HepG2 (cell line): ENCODE data around the gene CPNE1. TPM values are rescaled to one million over a fixed set of nuclear protein-coding genes. Genes with fewer than 3 reads are reported as not detected.

Experiments used
- ATAC-seq: fragments of 200-7000 bp; cut with Tn5 transposase; 3 replicates; pipeline ENCODE4 v1.9.1; 2020; ENCODE audit warnings: mild to moderate bottlenecking, moderate library complexity
- BruUV-seq: library from RNA; stranded (reverse); fragments of 400-500 nt; replicated peaks from 2 replicates; lab custom pipeline; 2021; lab: Mats Ljungman, UMichigan
- CTCF ChIA-PET: fragments of 300-600 bp; formaldehyde crosslinking; extraction: SDS; loops from one replicate; lab custom pipeline; 2021; ENCODE audit warnings: low total read pairs, inconsistent platforms, low intra/inter-chr PET ratio; lab: Yijun Ruan, JAX
- POLR2A ChIA-PET: fragments of 350-600 bp; sonication (Branson Sonifier 250); formaldehyde crosslinking; loops from one replicate; lab custom pipeline; 2020; ENCODE audit warnings: antibody characterized with exemption, inconsistent platforms; lab: Yijun Ruan, JAX
- DNase-seq: peaks from one replicate; pipeline ENCODE4 v3.0.0-alpha.2; 2015; ENCODE audit warnings: low spot score
- FAIRE-seq: peaks from 3 replicates; lab custom pipeline; 2011; peaks lifted over from hg19 to GRCh38; lab: Jason Lieb, UNC
- H2AFZ ChIP-seq: one replicate; pipeline ENCODE4 v1.6.1; 2011; ENCODE audit warnings: low read length, inconsistent platforms
- H3K27ac ChIP-seq: fragments of 300-600 bp; 3 replicates; pipeline ENCODE4 v1.8.0; 2011; ENCODE audit warnings: mixed run types, mild to moderate bottlenecking, mixed read lengths, low read length, inconsistent platforms; ENCODE audit not compliant: insufficient read depth; ENCODE audit errors: extremely low read length
- H3K27me3 ChIP-seq, 2 experiments: fragments of 200-600 bp in 1 of 2; 2 replicates in 1 of 2; 3 replicates in 1 of 2; pipeline versions ENCODE4 v1.6.0 to v1.8.0; 2011; ENCODE audit warnings: low read length in 2 of 2, mild to moderate bottlenecking in 2 of 2, moderate library complexity in 2 of 2, inconsistent platforms in 1 of 2; ENCODE audit not compliant: insufficient read depth in 2 of 2, control insufficient read depth in 1 of 2
- H3K36me3 ChIP-seq, 2 experiments: fragments of 200-600 bp in 1 of 2; replicated peaks in 1 of 2; 2 replicates in 1 of 2; 3 replicates in 1 of 2; pipeline versions ENCODE4 v1.5.1 to v1.8.0; 2011; ENCODE audit warnings: low read length in 2 of 2, inconsistent platforms in 1 of 2; ENCODE audit not compliant: insufficient read depth in 2 of 2, control insufficient read depth in 1 of 2
- H3K4me1 ChIP-seq: 2 replicates; pipeline ENCODE4 v1.5.1; 2012; ENCODE audit warnings: low read length, inconsistent platforms; ENCODE audit not compliant: insufficient read depth
- H3K4me2 ChIP-seq: 2 replicates; pipeline ENCODE4 v1.6.0; 2011; ENCODE audit warnings: low read depth, low read length, inconsistent platforms
- H3K4me3 ChIP-seq, 3 experiments: fragments of 200-600 bp in 1 of 3; sonication (generic), shearing (Covaris generic) in 1 of 3; replicated peaks in 1 of 3; 2 replicates each; pipeline ENCODE4 v1.5.1; 2011 to 2016; ENCODE audit warnings: low read length in 3 of 3, inconsistent platforms in 2 of 3, low read depth in 2 of 3, mild to moderate bottlenecking in 2 of 3, control low read depth in 1 of 3, mixed read lengths in 1 of 3; ENCODE audit not compliant: insufficient read depth in 1 of 3
- H3K79me2 ChIP-seq: one replicate; pipeline ENCODE4 v1.6.1; 2011; ENCODE audit warnings: low read length, inconsistent platforms; ENCODE audit not compliant: insufficient read depth
- H3K9ac ChIP-seq: 2 replicates; pipeline ENCODE4 v1.6.0; 2011; ENCODE audit warnings: mild to moderate bottlenecking, low read depth, low read length, inconsistent platforms; ENCODE audit not compliant: insufficient read depth
- H3K9me3 ChIP-seq: 2 replicates; pipeline ENCODE4 v1.5.1; 2012; ENCODE audit warnings: mild to moderate bottlenecking, low read length
- H4K20me1 ChIP-seq: 2 replicates; pipeline ENCODE4 v1.6.0; 2011; ENCODE audit warnings: inconsistent platforms, mild to moderate bottlenecking, low read length, moderate library complexity; ENCODE audit not compliant: insufficient read depth
- CTCF ChIP-seq: sonication (generic); formaldehyde crosslinking; IDR thresholded peaks from 2 replicates; pipeline ENCODE4 v1.5.0; 2020; ENCODE audit warnings: mild to moderate bottlenecking, missing genetic modification reagents, moderate library complexity
- NONO ChIP-seq, 2 experiments: fragments of 450-650 bp in 1 of 2; sonication (generic) in 1 of 2; formaldehyde crosslinking in 1 of 2; IDR thresholded peaks in 1 of 2; conservative IDR thresholded peaks in 1 of 2; 2 replicates each; pipeline versions ENCODE4 v1.6.1 to v1.8.0; 2017 to 2022; ENCODE audit warnings: mild to moderate bottlenecking in 1 of 2, missing genetic modification reagents in 1 of 2, moderate library complexity in 1 of 2
- ONECUT2 ChIP-seq: sonication (generic); formaldehyde crosslinking; IDR thresholded peaks from 2 replicates; pipeline ENCODE4 v1.4.0; 2020; ENCODE audit warnings: missing genetic modification reagents
- POLR2A ChIP-seq, 2 experiments: IDR thresholded peaks; 2 replicates each; pipeline ENCODE4 v1.6.1; 2011; ENCODE audit warnings: low read depth in 2 of 2, low read length in 2 of 2, mild to moderate bottlenecking in 1 of 2, moderate library complexity in 1 of 2; ENCODE audit not compliant: insufficient read depth in 1 of 2
- RAD51 ChIP-seq: fragments of 450-650 bp; IDR thresholded peaks from 2 replicates; pipeline ENCODE4 v1.6.1; 2016; ENCODE audit warnings: borderline replicate concordance
- RBM22 ChIP-seq: fragments of 200-400 bp; formaldehyde crosslinking; optimal IDR thresholded peaks from 2 replicates; pipeline ENCODE3; 2017; ENCODE audit warnings: mild to moderate bottlenecking, low read length, moderate library complexity
- RXRA ChIP-seq: sonication (generic); formaldehyde crosslinking; IDR thresholded peaks from 2 replicates; pipeline ENCODE4 v1.5.1; 2020; ENCODE audit warnings: missing genetic modification reagents
- SALL1 ChIP-seq: sonication (generic); formaldehyde crosslinking; IDR thresholded peaks from 2 replicates; pipeline ENCODE4 v1.8.0; 2022; ENCODE audit warnings: mild to moderate bottlenecking, missing genetic modification reagents
- SAP130 ChIP-seq: IDR thresholded peaks from 2 replicates; pipeline ENCODE4 v1.6.1; 2016; ENCODE audit warnings: low read depth
- ZBTB20 ChIP-seq: sonication (generic); formaldehyde crosslinking; IDR thresholded peaks from 2 replicates; pipeline ENCODE4 v1.8.1; 2023; ENCODE audit warnings: missing genetic modification reagents, low read depth, mild to moderate bottlenecking, borderline replicate concordance
- ZNF382 ChIP-seq: sonication (generic); formaldehyde crosslinking; IDR thresholded peaks from 2 replicates; pipeline ENCODE4 v1.5.0; 2020; ENCODE audit warnings: missing genetic modification reagents, mild to moderate bottlenecking, borderline replicate concordance
- ZNF441 ChIP-seq: sonication (generic); formaldehyde crosslinking; IDR thresholded peaks from 2 replicates; pipeline ENCODE4 v1.7.0; 2021; ENCODE audit warnings: missing genetic modification reagents, borderline replicate concordance
- ZNF691 ChIP-seq: sonication (generic); formaldehyde crosslinking; IDR thresholded peaks from 2 replicates; pipeline ENCODE4 v1.4.0; 2020; ENCODE audit warnings: missing genetic modification reagents, low read depth, mild to moderate bottlenecking, borderline replicate concordance
- WGBS: methylation state at CpG from one replicate; pipeline ENCODE4 v1.1.6; 2017; ENCODE audit warnings: low lambda C conversion rate; 5-methylcytosine and 5-hydroxymethylcytosine counted together
- in situ Hi-C: cut with HindIII; loops from 2 replicates; pipeline ENCODE4 v1.10.0; 2017; ENCODE audit warnings: low pct_unique_long_range_greater_than_20kb; ENCODE audit not compliant: extremely low pct_ligation_motif_present
- intact Hi-C: fragments of 100-400 bp; cut with micrococcal nuclease; formaldehyde crosslinking; loops from one replicate; pipeline ENCODE4 v1.10.0; 2022; ENCODE audit not compliant: unreplicated experiment
- polyA plus RNA-seq, 8 experiments: library from polyadenylated mRNA; depleted of rRNA in 3 of 8; stranded (reverse) in 7 of 8; unstranded in 1 of 8; fragments of >200 nt; fragmentation: Illumina TruSeq in 4 of 8; extraction: Trizol in 4 of 8; gene quantifications; 2 replicates each; pipeline versions ENCODE4 v1.2.1 to v1.2.3, GENCODE V29; 2011 to 2016; ENCODE audit warnings: low read depth in 4 of 8, missing spikeins in 1 of 8, mixed read lengths in 1 of 8; ENCODE audit not compliant: insufficient read depth in 1 of 8
- total RNA-seq, 5 experiments: library from RNA; depleted of rRNA; stranded (reverse); fragments of >200 nt; fragmentation: Illumina TruSeq; extraction: Trizol; gene quantifications; 2 replicates each; pipeline ENCODE4 v1.2.3, GENCODE V29; 2016; ENCODE audit warnings: low read depth in 1 of 5
- TF ChIP-seq, protein P1 (sequence below): sonication (generic); formaldehyde crosslinking; IDR thresholded peaks from 2 replicates; pipeline ENCODE4 v1.4.0; 2020; ENCODE audit warnings: missing genetic modification reagents, mild to moderate bottlenecking, borderline replicate concordance

CPNE1 gene
- total and polyA plus RNA-seq, 2 of the 13 experiments (the other 11 are each of a cell fraction or from before 2014, with no cell fraction given), result 408 to 431 TPM

GRCh38 chr20:35630636-35631035 is 34.1 kb downstream of the CPNE1 start:
- no peak overlapping the region for H3K9ac ChIP-seq
- H3K9me3 ChIP-seq, result no peaks in the 10 kb centered on the region
- no peak overlapping the region for H3K4me2 ChIP-seq
- ChIA-PET POLR2A (interaction anchor here (1.7 to 3.9 kb wide), 2 partner anchors 12 to 15 kb away, joined by 5 to 24 read pairs; partner anchors contain the start of gene SPAG4), CTCF (no interaction called here)
- no peak for ATAC-seq
- 98% methylated on average over 4 of the region's 4 CpGs for WGBS
- no TSS peak for BruUV-seq
- peaks cover 52 to 66% of the 10 kb centered on the region in 2 experiments for H3K36me3 ChIP-seq
- H3K4me3 ChIP-seq, result no peak overlapping the region
- peaks cover 32% of the 10 kb centered on the region for H3K79me2 ChIP-seq
- no peaks in the 10 kb centered on the region for H3K27me3 ChIP-seq
- intact Hi-C loops, result no loop called here
- TF ChIP-seq RAD51, result no peak
- TF ChIP-seq RBM22, result peak; percentile 53
- TF ChIP-seq POLR2A (IDR thresholded peaks at IDR 0.05; ENCODE audit: insufficient read depth in 1 of 2, low read depth in 2 of 2, low read length in 2 of 2), result 0 out of 4 replicates have a peak, but pooled peaks of 1 of the 2 experiments have one; percentile 42
- TF ChIP-seq SALL1, result 0 out of 2 replicates have a peak, but pooled peaks have one; percentile 0
- peaks cover 31% of the 10 kb centered on the region for H4K20me1 ChIP-seq
- H2AFZ ChIP-seq, result no peak overlapping the region
- no peak for FAIRE-seq
- DNase-seq, result no peak
- in situ Hi-C loops, result no loop called here
- H3K4me1 ChIP-seq, result peaks cover 19% of the 10 kb centered on the region
- H3K27ac ChIP-seq, result no peak overlapping the region

DNA sequence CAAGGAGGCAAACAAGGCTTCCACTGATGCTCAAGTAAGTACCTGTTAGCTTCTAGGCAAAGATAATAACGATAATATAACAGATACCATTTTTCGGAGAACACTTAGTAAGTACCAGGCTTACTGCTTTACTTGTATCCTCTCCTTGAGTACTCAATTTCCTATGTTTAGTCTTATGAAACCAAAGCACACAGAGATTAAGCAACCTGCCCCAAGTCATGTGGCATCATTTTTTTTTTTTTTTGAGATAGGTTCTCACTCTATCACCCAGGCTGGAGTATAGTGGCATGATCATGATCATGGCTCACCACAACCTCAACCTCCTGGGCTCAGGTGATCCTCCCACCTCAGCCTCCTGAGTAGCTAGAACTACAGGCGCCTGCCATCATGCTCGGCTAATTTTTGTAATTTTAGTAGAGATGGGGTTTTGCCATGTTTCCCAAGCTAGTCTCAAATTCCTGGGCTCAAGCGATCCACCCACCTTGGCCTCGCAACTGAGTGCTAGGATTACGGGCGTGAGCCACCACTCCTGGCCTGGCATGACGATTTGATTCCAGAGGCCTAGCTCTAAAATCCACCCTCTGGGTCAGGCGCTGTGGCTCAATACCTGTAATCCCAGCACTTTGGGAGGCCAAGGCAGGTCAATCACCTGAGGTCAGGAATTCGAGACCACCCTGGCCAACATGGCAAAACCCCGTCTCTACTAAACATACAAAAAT is 35.1 kb downstream of the CPNE1 start:
- FAIRE-seq (no peak), DNase-seq (no peak), ATAC-seq (no peak)
- Histone ChIP-seq H3K9me3 (no peaks in the 10 kb centered on the region), H3K9ac (no peak overlapping the region), H4K20me1 (peaks cover 24% of the 10 kb centered on the region; the same call in 1 of the 2 replicates), H3K4me3 (no peak overlapping the region), H3K27ac (no peak overlapping the region), H3K79me2 (peaks cover 22% of the 10 kb centered on the region), H3K4me1 (peaks cover 14% of the 10 kb centered on the region), H2AFZ (no peak overlapping the region), H3K4me2 (no peak overlapping the region), H3K27me3 (no peaks in the 10 kb centered on the region), H3K36me3 (peaks cover 57 to 73% of the 10 kb centered on the region in 2 experiments)
- no TSS peak for BruUV-seq
- in situ Hi-C loops (no loop called here), intact Hi-C loops (no loop called here)
- ChIA-PET CTCF (no interaction called here), POLR2A (interaction anchor here (0.6 to 3.9 kb wide), 2 partner anchors 11 to 64 kb away, joined by 5 to 24 read pairs; no protein-coding TSS in a partner anchor)
- WGBS, result 99% methylated on average over 12 of the region's 12 CpGs
- TF ChIP-seq ZNF441, result no peak
- TF ChIP-seq, protein P1, sequence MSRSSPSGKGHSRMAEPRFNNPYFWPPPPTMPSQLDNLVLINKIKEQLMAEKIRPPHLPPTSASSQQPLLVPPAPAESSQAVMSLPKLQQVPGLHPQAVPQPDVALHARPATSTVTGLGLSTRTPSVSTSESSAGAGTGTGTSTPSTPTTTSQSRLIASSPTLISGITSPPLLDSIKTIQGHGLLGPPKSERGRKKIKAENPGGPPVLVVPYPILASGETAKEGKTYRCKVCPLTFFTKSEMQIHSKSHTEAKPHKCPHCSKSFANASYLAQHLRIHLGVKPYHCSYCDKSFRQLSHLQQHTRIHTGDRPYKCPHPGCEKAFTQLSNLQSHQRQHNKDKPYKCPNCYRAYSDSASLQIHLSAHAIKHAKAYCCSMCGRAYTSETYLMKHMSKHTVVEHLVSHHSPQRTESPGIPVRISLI, result peak; percentile 62; the same call in 1 of the 2 replicates
- no peak for TF ChIP-seq CTCF (CRISPR knock-in tag)
- TF ChIP-seq SAP130 (CRISPR knock-in tag), result no peak
- no peak for TF ChIP-seq NONO (IDR thresholded peaks at IDR 0.05)
- TF ChIP-seq NONO (CRISPR knock-in tag; conservative IDR thresholded peaks at IDR 0.05), result no peak
- no peak for TF ChIP-seq ZNF691 (CRISPR knock-in tag)
- TF ChIP-seq ZBTB20 (CRISPR knock-in tag), result no peak
- no peak for TF ChIP-seq ONECUT2
- TF ChIP-seq ZNF382 (CRISPR knock-in tag), result no peak
- TF ChIP-seq RXRA (CRISPR knock-in tag), result peak; percentile 16; the same call in 1 of the 2 replicates
